Loucy (cell line): ENCODE results near the gene ADM.

Experiments
- H2AFZ ChIP-seq: fragments of 200-600 bp; sonication (generic); 2 replicates; pipeline ENCODE4 v1.6.0; 2016; ENCODE audit warnings: antibody characterized with exemption, mild to moderate bottlenecking, low read length, moderate library complexity
- H3F3A ChIP-seq: fragments of 200-600 bp; 2 replicates; pipeline ENCODE4 v1.6.0; 2016; ENCODE audit warnings: antibody characterized with exemption, low read depth, mild to moderate bottlenecking
- H3K27me3 ChIP-seq: fragments of 200-600 bp; sonication (generic); 2 replicates; pipeline ENCODE4 v1.6.1; 2014; ENCODE audit warnings: low read length, mild to moderate bottlenecking; ENCODE audit not compliant: insufficient read depth, poor library complexity, severe bottlenecking
- H3K36me3 ChIP-seq: fragments of 200-600 bp; sonication (generic); 2 replicates; pipeline ENCODE4 v1.6.1; 2016; ENCODE audit warnings: low read length; ENCODE audit not compliant: insufficient read depth
- H3K4me1 ChIP-seq: fragments of 200-600 bp; sonication (generic); 2 replicates; pipeline ENCODE4 v1.5.1; 2014; ENCODE audit warnings: low read length, mild to moderate bottlenecking; ENCODE audit not compliant: insufficient read depth, poor library complexity, severe bottlenecking
- H3K4me2 ChIP-seq: fragments of 200-600 bp; sonication (generic); 2 replicates; pipeline ENCODE4 v1.6.0; 2014; ENCODE audit warnings: antibody characterized with exemption, low read length, low read depth, mild to moderate bottlenecking; ENCODE audit not compliant: poor library complexity, severe bottlenecking
- H3K4me3 ChIP-seq: fragments of 200-600 bp; sonication (generic); 2 replicates; pipeline ENCODE4 v1.5.1; 2014; ENCODE audit warnings: low read length, mild to moderate bottlenecking, mixed read lengths; ENCODE audit not compliant: poor library complexity, severe bottlenecking
- H3K79me2 ChIP-seq: fragments of 200-600 bp; sonication (generic); 2 replicates; pipeline ENCODE4 v1.6.1; 2014; ENCODE audit warnings: low read length; ENCODE audit not compliant: insufficient read depth
- H3K9ac ChIP-seq: fragments of 200-600 bp; sonication (generic); 2 replicates; pipeline ENCODE4 v1.6.0; 2014; ENCODE audit warnings: mild to moderate bottlenecking, low read depth, low read length, moderate library complexity; ENCODE audit not compliant: poor library complexity, severe bottlenecking
- H3K9me2 ChIP-seq: fragments of 200-600 bp; sonication (generic); replicated peaks from 2 replicates; pipeline ENCODE4 v1.6.1; 2016; ENCODE audit warnings: low read depth, low read length, mixed read lengths
- H3K9me3 ChIP-seq: fragments of 200-600 bp; sonication (generic); 2 replicates; pipeline ENCODE4 v1.6.1; 2014; ENCODE audit warnings: mild to moderate bottlenecking, antibody characterized with exemption, low read length, low read depth; ENCODE audit not compliant: insufficient read depth
- H4K20me1 ChIP-seq: fragments of 200-600 bp; sonication (generic); 2 replicates; pipeline ENCODE4 v1.6.0; 2014; ENCODE audit warnings: antibody characterized with exemption, low read length, mild to moderate bottlenecking; ENCODE audit not compliant: insufficient read depth, poor library complexity, severe bottlenecking
- EZH2phosphoT487 ChIP-seq: fragments of 200-600 bp; IDR thresholded peaks from 2 replicates; pipeline ENCODE4 v1.6.1; 2018; ENCODE audit warnings: antibody characterized with exemption, mild to moderate bottlenecking, moderate library complexity, borderline replicate concordance
- TF ChIP-seq, protein P1 (sequence below): fragments of 200-600 bp; sonication (generic); conservative IDR thresholded peaks from 2 replicates; pipeline ENCODE4 v1.5.1; 2014; ENCODE audit warnings: mild to moderate bottlenecking, antibody characterized with exemption, low read length

Gene ADM

GRCh38 chr11:10326012-10326964 lies 21.4 kb downstream of the ADM start:
- no peaks in the 10 kb centered on the region for H3K79me2 ChIP-seq
- no peak overlapping the region for H3K4me3 ChIP-seq
- TF ChIP-seq EZH2phosphoT487, result no peak
- TF ChIP-seq, protein P1, sequence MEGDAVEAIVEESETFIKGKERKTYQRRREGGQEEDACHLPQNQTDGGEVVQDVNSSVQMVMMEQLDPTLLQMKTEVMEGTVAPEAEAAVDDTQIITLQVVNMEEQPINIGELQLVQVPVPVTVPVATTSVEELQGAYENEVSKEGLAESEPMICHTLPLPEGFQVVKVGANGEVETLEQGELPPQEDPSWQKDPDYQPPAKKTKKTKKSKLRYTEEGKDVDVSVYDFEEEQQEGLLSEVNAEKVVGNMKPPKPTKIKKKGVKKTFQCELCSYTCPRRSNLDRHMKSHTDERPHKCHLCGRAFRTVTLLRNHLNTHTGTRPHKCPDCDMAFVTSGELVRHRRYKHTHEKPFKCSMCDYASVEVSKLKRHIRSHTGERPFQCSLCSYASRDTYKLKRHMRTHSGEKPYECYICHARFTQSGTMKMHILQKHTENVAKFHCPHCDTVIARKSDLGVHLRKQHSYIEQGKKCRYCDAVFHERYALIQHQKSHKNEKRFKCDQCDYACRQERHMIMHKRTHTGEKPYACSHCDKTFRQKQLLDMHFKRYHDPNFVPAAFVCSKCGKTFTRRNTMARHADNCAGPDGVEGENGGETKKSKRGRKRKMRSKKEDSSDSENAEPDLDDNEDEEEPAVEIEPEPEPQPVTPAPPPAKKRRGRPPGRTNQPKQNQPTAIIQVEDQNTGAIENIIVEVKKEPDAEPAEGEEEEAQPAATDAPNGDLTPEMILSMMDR, result no peak
- no peaks in the 10 kb centered on the region for H3K36me3 ChIP-seq
- H3K4me2 ChIP-seq, result no peak overlapping the region
- H2AFZ ChIP-seq, result no peak overlapping the region
- H3K4me1 ChIP-seq, result peaks cover 5% of the 10 kb centered on the region
- no peaks in the 10 kb centered on the region for H3F3A ChIP-seq
- H3K9me3 ChIP-seq, result no peaks in the 10 kb centered on the region
- H3K27me3 ChIP-seq, result no peaks in the 10 kb centered on the region
- H3K9me2 ChIP-seq, result no peaks in the 10 kb centered on the region
- no peak overlapping the region for H3K9ac ChIP-seq
- no peaks in the 10 kb centered on the region for H4K20me1 ChIP-seq

GRCh38 chr11:10327254-10327653 lies 22.4 kb downstream of the ADM start:
- H2AFZ ChIP-seq, result no peak overlapping the region
- no peaks in the 10 kb centered on the region for H3F3A ChIP-seq
- H3K36me3 ChIP-seq, result no peaks in the 10 kb centered on the region
- no peaks in the 10 kb centered on the region for H3K79me2 ChIP-seq
- H3K4me1 ChIP-seq, result peaks cover 11% of the 10 kb centered on the region
- no peaks in the 10 kb centered on the region for H3K27me3 ChIP-seq
- no peak overlapping the region for H3K4me2 ChIP-seq
- no peak overlapping the region for H3K4me3 ChIP-seq
- H4K20me1 ChIP-seq, result no peaks in the 10 kb centered on the region
- H3K9me2 ChIP-seq, result no peaks in the 10 kb centered on the region
- no peak for TF ChIP-seq EZH2phosphoT487
- TF ChIP-seq, protein P1, result no peak
- no peaks in the 10 kb centered on the region for H3K9me3 ChIP-seq
- H3K9ac ChIP-seq, result no peak overlapping the region

GRCh38 chr11:10328314-10329098 lies 23.6 kb downstream of the ADM start:
- Histone ChIP-seq H3K9ac (no peak overlapping the region), H3K79me2 (no peaks in the 10 kb centered on the region), H3K4me2 (no peak overlapping the region), H3K27me3 (no peaks in the 10 kb centered on the region), H3K36me3 (no peaks in the 10 kb centered on the region), H4K20me1 (no peaks in the 10 kb centered on the region), H3F3A (no peaks in the 10 kb centered on the region), H3K9me3 (no peaks in the 10 kb centered on the region), H3K4me1 (peaks cover 6% of the 10 kb centered on the region), H3K9me2 (no peaks in the 10 kb centered on the region), H2AFZ (no peak overlapping the region), H3K4me3 (no peak overlapping the region)
- TF ChIP-seq, protein P1, result no peak
- no peak for TF ChIP-seq EZH2phosphoT487
